H1 (cell line): ENCODE results near the gene CFAP206. TPM values are rescaled to one million over a fixed set of nuclear protein-coding genes. Genes with fewer than 3 reads are reported as not detected.

Experiments
- CTCF ChIA-PET: fragments of 300-600 bp; sonication (Branson Sonifier 250); formaldehyde crosslinking; loops from one replicate; lab custom pipeline; 2021; ENCODE audit not compliant: partially characterized antibody; lab: Charles Lee
- POLR2A ChIA-PET: fragments of 300-600 bp; sonication (Branson Sonifier 250); formaldehyde crosslinking; loops from one replicate; lab custom pipeline; 2021; ENCODE audit warnings: inconsistent platforms; ENCODE audit not compliant: partially characterized antibody; lab: Charles Lee
- DNase-seq, 2 experiments: peaks; one replicate each; pipeline versions ENCODE4 v3.0.0 to v3.0.0-alpha.2; 2010 to 2022; ENCODE audit warnings: low spot score in 2 of 2, low read depth in 1 of 2, mixed read lengths in 1 of 2
- FAIRE-seq: peaks from 2 replicates; lab custom pipeline; 2011; peaks lifted over from hg19 to GRCh38; lab: Jason Lieb, UNC
- H2AFZ ChIP-seq: 2 replicates; pipeline ENCODE4 v1.8.1; 2012; ENCODE audit warnings: low read length, inconsistent platforms
- H2AK5ac ChIP-seq: 2 replicates; pipeline ENCODE4 v1.6.1; 2013; ENCODE audit warnings: low read depth, low read length
- H2BK120ac ChIP-seq: replicated peaks from 2 replicates; pipeline ENCODE3; 2013; ENCODE audit warnings: low read depth, low read length, inconsistent platforms
- H2BK12ac ChIP-seq: 2 replicates; pipeline ENCODE4 v1.6.1; 2013; ENCODE audit warnings: low read depth, low read length
- H2BK15ac ChIP-seq: 2 replicates; pipeline ENCODE4 v1.6.1; 2013; ENCODE audit warnings: low read length
- H2BK20ac ChIP-seq: 2 replicates; pipeline ENCODE4 v1.6.1; 2013; ENCODE audit warnings: low read length
- H2BK5ac ChIP-seq: 2 replicates; pipeline ENCODE4 v1.6.1; 2013; ENCODE audit warnings: low read depth, low read length
- H3K14ac ChIP-seq: 2 replicates; pipeline ENCODE4 v1.6.1; 2013; ENCODE audit warnings: inconsistent platforms; ENCODE audit not compliant: insufficient read length
- H3K18ac ChIP-seq: 2 replicates; pipeline ENCODE4 v1.6.1; 2013; ENCODE audit warnings: low read length; ENCODE audit errors: extremely low read depth
- H3K23ac ChIP-seq: 2 replicates; pipeline ENCODE4 v1.6.1; 2013; ENCODE audit warnings: inconsistent platforms; ENCODE audit not compliant: insufficient read length
- H3K23me2 ChIP-seq: 2 replicates; pipeline ENCODE4 v1.6.1; 2013; ENCODE audit warnings: low read depth, low read length
- H3K27ac ChIP-seq: 2 replicates; pipeline ENCODE4 v1.6.1; 2011; ENCODE audit warnings: low read depth, low read length, inconsistent platforms
- H3K27me3 ChIP-seq, 4 experiments: replicated peaks in 1 of 4; 1 replicate in 1 of 4; 2 replicates in 3 of 4; pipeline versions ENCODE4 v1.6.1 to v1.8.1; 2011 to 2013; ENCODE audit warnings: low read length in 3 of 4, mild to moderate bottlenecking in 3 of 4, inconsistent platforms in 2 of 4, mixed read lengths in 2 of 4, moderate library complexity in 1 of 4; ENCODE audit not compliant: control insufficient read depth in 3 of 4, insufficient read depth in 3 of 4; ENCODE audit errors: extremely low read depth in 1 of 4
- H3K36me3 ChIP-seq, 4 experiments: 2 replicates each; pipeline versions ENCODE4 v1.6.1 to v1.8.1; 2011 to 2013; ENCODE audit warnings: mild to moderate bottlenecking in 4 of 4, low read length in 3 of 4, moderate library complexity in 2 of 4, control low read depth in 1 of 4, inconsistent platforms in 1 of 4; ENCODE audit not compliant: insufficient read depth in 4 of 4, control insufficient read depth in 2 of 4
- H3K4ac ChIP-seq: replicated peaks from 2 replicates; pipeline ENCODE3; 2013; ENCODE audit warnings: low read length, low read depth, mixed read lengths, inconsistent platforms; ENCODE audit not compliant: insufficient read length
- H3K4me1 ChIP-seq, 4 experiments: replicated peaks in 1 of 4; 1 replicate in 1 of 4; 2 replicates in 3 of 4; pipeline versions ENCODE4 v1.6.1 to v1.8.1; 2011 to 2013; ENCODE audit warnings: low read length in 3 of 4, inconsistent platforms in 2 of 4, mixed read lengths in 1 of 4; ENCODE audit not compliant: insufficient read depth in 4 of 4, control insufficient read depth in 3 of 4
- H3K4me2 ChIP-seq, 2 experiments: 2 replicates each; pipeline versions ENCODE4 v1.6.1 to v1.8.1; 2011 to 2013; ENCODE audit warnings: low read depth in 2 of 2, low read length in 2 of 2, control low read depth in 1 of 2, inconsistent platforms in 1 of 2, mild to moderate bottlenecking in 1 of 2; ENCODE audit not compliant: insufficient read depth in 1 of 2
- H3K4me3 ChIP-seq, 4 experiments: fragments of 200-600, 300-600 bp in 1 of 4; sonication (generic), shearing (Covaris generic), sonication (Bioruptor Twin) in 1 of 4; 2 replicates each; pipeline versions ENCODE4 v1.5.1 to v1.8.1; 2011 to 2016; ENCODE audit warnings: low read length in 4 of 4, low read depth in 3 of 4, control low read depth in 2 of 4, inconsistent platforms in 2 of 4, mild to moderate bottlenecking in 2 of 4, mixed read lengths in 1 of 4, moderate library complexity in 1 of 4; ENCODE audit not compliant: insufficient read depth in 2 of 4; ENCODE audit errors: extremely low read depth in 1 of 4
- H3K56ac ChIP-seq: replicated peaks from 2 replicates; pipeline ENCODE3; 2013; ENCODE audit warnings: low read depth, mild to moderate bottlenecking, mixed read lengths, low read length, inconsistent platforms; ENCODE audit not compliant: insufficient read length
- H3K79me1 ChIP-seq: 2 replicates; pipeline ENCODE4 v1.6.1; 2013; ENCODE audit warnings: low read depth, low read length, control low read depth
- H3K79me2 ChIP-seq, 2 experiments: 2 replicates each; pipeline versions ENCODE4 v1.6.1 to v1.8.1; 2012 to 2013; ENCODE audit warnings: low read length in 2 of 2, mild to moderate bottlenecking in 2 of 2, inconsistent platforms in 1 of 2; ENCODE audit not compliant: insufficient read depth in 2 of 2, control insufficient read depth in 1 of 2
- H3K9ac ChIP-seq, 4 experiments: replicated peaks in 1 of 4; 1 replicate in 1 of 4; 2 replicates in 3 of 4; pipeline versions ENCODE4 v1.6.1 to v1.8.1; 2011 to 2013; ENCODE audit warnings: low read depth in 3 of 4, low read length in 3 of 4, control low read depth in 2 of 4, mild to moderate bottlenecking in 2 of 4, moderate library complexity in 2 of 4, inconsistent platforms in 1 of 4; ENCODE audit errors: extremely low read depth in 1 of 4
- H3K9me3 ChIP-seq, 2 experiments: 2 replicates each; pipeline versions ENCODE4 v1.6.1 to v1.8.1; 2012 to 2013; ENCODE audit warnings: mild to moderate bottlenecking in 2 of 2, moderate library complexity in 2 of 2, control low read depth in 1 of 2, inconsistent platforms in 1 of 2, low read depth in 1 of 2, low read length in 1 of 2, mixed read lengths in 1 of 2; ENCODE audit not compliant: insufficient read depth in 2 of 2
- H4K20me1 ChIP-seq, 2 experiments: replicated peaks in 1 of 2; 2 replicates each; pipeline versions ENCODE3 to v1.8.1; 2011 to 2013; ENCODE audit warnings: inconsistent platforms in 2 of 2, low read length in 2 of 2, mild to moderate bottlenecking in 1 of 2; ENCODE audit not compliant: insufficient read depth in 2 of 2, control insufficient read depth in 1 of 2
- H4K5ac ChIP-seq: 2 replicates; pipeline ENCODE4 v1.6.1; 2013; ENCODE audit warnings: low read length, low read depth, mixed read lengths, inconsistent platforms; ENCODE audit not compliant: insufficient read length
- H4K8ac ChIP-seq: 2 replicates; pipeline ENCODE4 v1.8.0; 2013; ENCODE audit warnings: mild to moderate bottlenecking, moderate library complexity, low read length, inconsistent platforms; ENCODE audit not compliant: insufficient read depth; ENCODE audit errors: extremely low read depth
- H4K91ac ChIP-seq: replicated peaks from 2 replicates; pipeline ENCODE3; 2013; ENCODE audit warnings: low read length, mixed read lengths, inconsistent platforms; ENCODE audit not compliant: insufficient read length
- WGBS, 2 experiments: shearing (Covaris generic) in 1 of 2; methylation state at CpG; one replicate each; pipeline versions ENCODE4 v1.1.6 to v1.1.7; 2013 to 2015; ENCODE audit warnings: low lambda C conversion rate in 2 of 2, mixed read lengths in 2 of 2, inconsistent platforms in 1 of 2, low coverage in 1 of 2, missing lambda C conversion rate in 1 of 2; ENCODE audit not compliant: insufficient replicate concordance in 2 of 2, insufficient coverage in 1 of 2, insufficient read length in 1 of 2; ENCODE audit errors: extremely low coverage in 1 of 2, missing lambda C conversion rate in 1 of 2; 5-methylcytosine and 5-hydroxymethylcytosine counted together
- polyA plus RNA-seq, 7 experiments: library from polyadenylated mRNA; depleted of rRNA in 3 of 7; stranded (reverse) in 5 of 7; unstranded in 2 of 7; fragments of >200 nt in 5 of 7; fragments of 200-250 nt in 2 of 7; gene quantifications; 1 replicate in 5 of 7; 2 replicates in 1 of 7; 4 replicates in 1 of 7; pipeline versions ENCODE4 v1.2.1 to v1.2.3, GENCODE V29; 2011 to 2013; ENCODE audit warnings: missing spikeins in 2 of 7, mixed read lengths in 2 of 7
- total RNA-seq: library from RNA; stranded (reverse); fragmentation: NEBNext Ultra II Directional; extraction: Animal tissue kit (Norgen Biotek cat#: 25700); gene quantifications from 2 replicates; pipeline ENCODE4 v1.2.1, GENCODE V29; 2021

CFAP206 gene
- total and polyA plus RNA-seq, 2 of the 8 experiments (the other 6 are each of a cell fraction or from before 2014, with no cell fraction given): not detected

GRCh38 chr6:87384449-87384848 is 23.3 kb upstream of the CFAP206 start:
- Histone ChIP-seq H3K4me2 (no peak overlapping the region), H3K56ac (no peak overlapping the region), H3K27ac (no peak overlapping the region), H2BK5ac (no peak overlapping the region), H4K5ac (no peak overlapping the region), H3K18ac (no peak overlapping the region), H3K36me3 (no peaks in the 10 kb centered on the region), H2BK12ac (no peak overlapping the region), H2BK15ac (no peak overlapping the region), H3K9me3 (no peaks in the 10 kb centered on the region), H3K4ac (no peak overlapping the region), H3K14ac (no peak overlapping the region), H2BK120ac (no peak overlapping the region), H2BK20ac (no peak overlapping the region), H3K9ac (no peak overlapping the region), H4K8ac (no peak overlapping the region), H2AK5ac (no peak overlapping the region), H4K91ac (no peak overlapping the region), H3K79me1 (no peaks in the 10 kb centered on the region), H3K4me3 (no peak overlapping the region), H3K23ac (no peak overlapping the region), H4K20me1 (no peaks in the 10 kb centered on the region), H3K4me1 (no peaks in the 10 kb centered on the region), H3K79me2 (no peaks in the 10 kb centered on the region), H3K23me2 (no peaks in the 10 kb centered on the region), H2AFZ (no peak overlapping the region), H3K27me3 (no peaks in the 10 kb centered on the region)
- ChIA-PET CTCF (interaction anchor here (1.0 to 1.2 kb wide), 2 partner anchors 8 to 305 kb away, joined by 3 read pairs; no protein-coding TSS in a partner anchor), POLR2A (no interaction called here)
- WGBS, 2 experiments: 86% methylated on average over 3 of the region's 3 CpGs; no CpG with 5 or more reads in 1 of the 2 experiments
- FAIRE-seq (no peak), DNase-seq (no peak)
